ENCODE data around the gene MESP1.

The MESP1 gene

DNA sequence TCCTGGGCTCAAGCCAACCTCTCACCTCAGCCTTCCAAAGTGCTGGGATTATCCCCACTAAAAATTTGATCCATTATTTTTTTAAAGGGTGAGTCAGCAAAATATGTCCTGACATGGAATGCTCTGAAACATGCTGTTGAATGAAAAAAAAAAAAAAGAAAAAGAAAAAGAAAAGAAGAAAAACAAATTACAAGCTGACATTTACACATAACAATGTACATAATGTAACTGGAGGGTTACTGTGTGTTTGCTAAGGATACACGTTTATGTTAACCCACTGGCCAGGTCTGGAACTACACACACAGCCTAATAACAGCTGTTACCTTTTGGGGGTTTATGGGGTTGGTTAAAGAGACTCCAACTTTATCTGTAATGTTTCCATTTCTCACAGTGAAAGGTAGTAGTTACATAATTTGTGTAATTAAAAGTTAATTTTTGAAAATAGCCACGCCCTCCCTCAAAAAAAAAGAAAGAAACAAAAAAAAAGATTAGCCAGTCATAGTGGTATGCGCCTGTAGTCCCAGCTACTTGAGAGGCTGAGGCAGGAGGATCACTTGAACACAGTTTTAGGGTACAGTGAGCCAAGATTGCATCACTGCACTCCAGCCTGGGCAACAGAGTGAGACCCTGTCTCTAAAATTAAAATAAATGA lies 22.0 kb upstream of the MESP1 start:
- H3K9me3 ChIP-seq (ENCODE audit: control insufficient read depth in 1 of 2, low read length in 2 of 2), result no peaks in the 10 kb centered on the region
- H3K9ac ChIP-seq (ENCODE audit: low read depth in 1 of 2, low read length in 2 of 2), result no peak overlapping the region
- H3K4me3 ChIP-seq (ENCODE audit: low read depth in 1 of 2, low read length in 2 of 2), result no peak overlapping the region
- peaks cover 5 to 11% of the 10 kb centered on the region in 2 donors for H3K4me1 ChIP-seq (ENCODE audit: control insufficient read depth in 1 of 2, insufficient read depth in 2 of 2, low read length in 2 of 2)
- no peaks in the 10 kb centered on the region for H3K36me3 ChIP-seq (ENCODE audit: control insufficient read depth in 1 of 2, insufficient read depth in 2 of 2, low read length in 2 of 2)
- no peak overlapping the region for H3K27ac ChIP-seq (ENCODE audit: low read depth, low read length)
- no peaks in the 10 kb centered on the region for H3K27me3 ChIP-seq (ENCODE audit: control insufficient read depth in 1 of 2, insufficient read depth in 2 of 2, low read length in 2 of 2)

GRCh38 chr15:89770041-89770440 lies 19.0 kb upstream of the MESP1 start:
- H3K9me3 ChIP-seq (ENCODE audit: control insufficient read depth in 1 of 2, low read length in 2 of 2), result no peaks in the 10 kb centered on the region
- no peak overlapping the region for H3K27ac ChIP-seq (ENCODE audit: low read depth, low read length)

GRCh38 chr15:89769366-89769765 lies 18.3 kb upstream of the MESP1 start:
- no peak overlapping the region for H3K4me3 ChIP-seq (ENCODE audit: low read depth in 1 of 2, low read length in 2 of 2)
- H3K9ac ChIP-seq (ENCODE audit: low read depth in 1 of 2, low read length in 2 of 2), result no peak overlapping the region
- H3K36me3 ChIP-seq (ENCODE audit: control insufficient read depth in 1 of 2, insufficient read depth in 2 of 2, low read length in 2 of 2), result no peaks in the 10 kb centered on the region
- no peak overlapping the region for H3K27ac ChIP-seq (ENCODE audit: low read depth, low read length)
- H3K4me1 ChIP-seq (ENCODE audit: control insufficient read depth in 1 of 2, insufficient read depth in 2 of 2, low read length in 2 of 2), result peaks cover 8 to 12% of the 10 kb centered on the region in 2 donors
- no peaks in the 10 kb centered on the region for H3K27me3 ChIP-seq (ENCODE audit: control insufficient read depth in 1 of 2, insufficient read depth in 2 of 2, low read length in 2 of 2)
- no peaks in the 10 kb centered on the region for H3K9me3 ChIP-seq (ENCODE audit: control insufficient read depth in 1 of 2, low read length in 2 of 2)

More at GRCh38 chr15:89770041-89770440, 19.0 kb upstream of the MESP1 start:
- Histone ChIP-seq H3K36me3 (ENCODE audit: control insufficient read depth in 1 of 2, insufficient read depth in 2 of 2, low read length in 2 of 2) (no peaks in the 10 kb centered on the region), H3K4me1 (ENCODE audit: control insufficient read depth in 1 of 2, insufficient read depth in 2 of 2, low read length in 2 of 2) (peaks cover 8 to 12% of the 10 kb centered on the region in 2 donors), H3K4me3 (ENCODE audit: low read depth in 1 of 2, low read length in 2 of 2) (no peak overlapping the region), H3K9ac (ENCODE audit: low read depth in 1 of 2, low read length in 2 of 2) (no peak overlapping the region), H3K27me3 (ENCODE audit: control insufficient read depth in 1 of 2, insufficient read depth in 2 of 2, low read length in 2 of 2) (no peaks in the 10 kb centered on the region)

DNA sequence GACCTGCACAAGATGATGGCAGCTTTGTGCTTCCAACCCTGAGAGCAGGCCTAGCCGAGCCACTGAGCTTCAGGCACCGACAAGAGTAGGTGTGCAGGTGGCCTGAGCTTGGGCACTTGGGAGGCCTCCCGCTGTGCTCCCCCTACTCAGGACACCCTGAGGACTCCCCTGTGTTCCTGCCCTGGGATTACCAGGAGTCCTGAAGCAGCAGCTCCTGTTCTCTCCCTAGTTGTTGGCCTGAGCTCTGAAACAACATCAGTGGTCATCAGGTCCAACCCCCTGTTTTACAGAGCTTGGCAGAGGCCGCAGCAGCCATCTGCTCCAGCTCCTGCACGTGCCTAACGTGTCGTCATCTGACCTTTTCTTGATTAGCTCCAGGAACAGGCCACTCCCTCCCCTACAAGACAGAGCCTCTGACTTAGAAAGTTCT lies 17.0 kb upstream of the MESP1 start:
- Histone ChIP-seq H3K9me3 (ENCODE audit: control insufficient read depth in 1 of 2, low read length in 2 of 2) (no peaks in the 10 kb centered on the region), H3K4me3 (ENCODE audit: low read depth in 1 of 2, low read length in 2 of 2) (no peak overlapping the region), H3K9ac (ENCODE audit: low read depth in 1 of 2, low read length in 2 of 2) (no peak overlapping the region), H3K27ac (ENCODE audit: low read depth, low read length) (no peak overlapping the region), H3K27me3 (ENCODE audit: control insufficient read depth in 1 of 2, insufficient read depth in 2 of 2, low read length in 2 of 2) (no peaks in the 10 kb centered on the region), H3K36me3 (ENCODE audit: control insufficient read depth in 1 of 2, insufficient read depth in 2 of 2, low read length in 2 of 2) (no peaks in the 10 kb centered on the region), H3K4me1 (ENCODE audit: control insufficient read depth in 1 of 2, insufficient read depth in 2 of 2, low read length in 2 of 2) (peaks cover 8 to 12% of the 10 kb centered on the region in 2 donors)

- no peaks in the 10 kb centered on the region for H3K27me3 ChIP-seq (ENCODE audit: control insufficient read depth in 1 of 2, insufficient read depth in 2 of 2, low read length in 2 of 2)
- no peaks in the 10 kb centered on the region for H3K9me3 ChIP-seq (ENCODE audit: control insufficient read depth in 1 of 2, low read length in 2 of 2)
- H3K27ac ChIP-seq (ENCODE audit: low read depth, low read length), result no peak overlapping the region
- peaks cover 9 to 13% of the 10 kb centered on the region in 2 donors for H3K4me1 ChIP-seq (ENCODE audit: control insufficient read depth in 1 of 2, insufficient read depth in 2 of 2, low read length in 2 of 2)
- no peaks in the 10 kb centered on the region for H3K36me3 ChIP-seq (ENCODE audit: control insufficient read depth in 1 of 2, insufficient read depth in 2 of 2, low read length in 2 of 2)
- H3K9ac ChIP-seq (ENCODE audit: low read depth in 1 of 2, low read length in 2 of 2), result no peak overlapping the region
- H3K4me3 ChIP-seq (ENCODE audit: low read depth in 1 of 2, low read length in 2 of 2), result no peak overlapping the region
These were observed 16.4 kb upstream of the MESP1 start for GRCh38 chr15:89767411-89767915.

DNA sequence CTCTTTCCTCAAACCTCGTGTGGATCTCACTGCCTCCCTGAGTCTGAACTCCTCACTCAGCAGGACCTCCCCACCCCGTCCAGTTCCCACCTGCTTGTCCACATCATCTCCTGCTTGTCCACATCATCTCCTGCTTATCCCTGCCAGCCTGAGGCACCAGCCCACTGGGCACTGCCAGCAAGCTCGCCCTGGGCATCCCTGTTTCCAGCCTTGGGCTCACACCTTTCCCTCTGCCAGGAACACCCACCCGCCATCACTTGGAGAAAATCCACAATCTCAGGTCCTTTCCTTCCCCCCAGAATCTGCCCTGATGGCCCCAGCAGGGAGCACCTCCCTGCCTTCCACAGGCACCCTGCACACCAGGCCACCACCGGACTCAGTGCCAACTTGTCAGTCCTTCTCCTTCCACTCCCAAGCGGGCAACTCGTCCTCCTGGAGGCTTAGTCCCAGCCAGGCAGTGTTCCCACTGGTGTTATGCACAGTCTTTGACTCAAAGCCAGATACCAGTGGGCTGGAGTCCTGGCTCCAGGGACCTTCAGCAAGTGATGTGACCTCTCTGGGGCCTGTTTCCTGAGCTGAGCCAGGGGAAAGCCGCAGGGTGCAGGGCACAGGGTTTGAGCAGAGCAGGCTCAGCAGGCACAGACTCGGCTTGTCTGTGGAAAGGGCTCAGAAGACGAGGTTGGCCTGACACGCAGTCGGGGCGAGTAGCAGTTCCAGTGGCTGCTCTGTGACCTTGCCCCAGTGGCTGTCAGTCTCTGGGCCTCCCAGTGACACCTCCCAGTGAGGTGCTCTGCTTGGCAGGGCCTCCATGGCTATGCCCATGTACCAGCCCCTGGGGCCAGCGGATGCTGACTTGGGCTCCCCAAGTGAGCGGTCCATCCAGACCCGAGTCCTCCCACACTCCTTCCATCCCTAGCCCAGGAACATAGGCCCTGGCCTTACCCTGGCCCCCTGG lies 15.6 kb upstream of the MESP1 start:
- Histone ChIP-seq H3K4me1 (ENCODE audit: control insufficient read depth in 1 of 2, insufficient read depth in 2 of 2, low read length in 2 of 2) (peaks cover 16 to 21% of the 10 kb centered on the region in 2 donors), H3K4me3 (ENCODE audit: low read depth in 1 of 2, low read length in 2 of 2) (no peak overlapping the region), H3K27me3 (ENCODE audit: control insufficient read depth in 1 of 2, insufficient read depth in 2 of 2, low read length in 2 of 2) (no peaks in the 10 kb centered on the region), H3K36me3 (ENCODE audit: control insufficient read depth in 1 of 2, insufficient read depth in 2 of 2, low read length in 2 of 2) (no peaks in the 10 kb centered on the region), H3K9me3 (ENCODE audit: control insufficient read depth in 1 of 2, low read length in 2 of 2) (no peaks in the 10 kb centered on the region), H3K27ac (ENCODE audit: low read depth, low read length) (no peak overlapping the region), H3K9ac (ENCODE audit: low read depth in 1 of 2, low read length in 2 of 2) (no peak overlapping the region)

GRCh38 chr15:89765694-89766093 lies 14.6 kb upstream of the MESP1 start:
- H3K27me3 ChIP-seq (ENCODE audit: control insufficient read depth in 1 of 2, insufficient read depth in 2 of 2, low read length in 2 of 2), result no peaks in the 10 kb centered on the region
- no peaks in the 10 kb centered on the region for H3K9me3 ChIP-seq (ENCODE audit: control insufficient read depth in 1 of 2, low read length in 2 of 2)
- no peaks in the 10 kb centered on the region for H3K36me3 ChIP-seq (ENCODE audit: control insufficient read depth in 1 of 2, insufficient read depth in 2 of 2, low read length in 2 of 2)
- peaks cover 26 to 31% of the 10 kb centered on the region in 2 donors for H3K4me1 ChIP-seq (ENCODE audit: control insufficient read depth in 1 of 2, insufficient read depth in 2 of 2, low read length in 2 of 2)
- H3K4me3 ChIP-seq (ENCODE audit: low read depth in 1 of 2, low read length in 2 of 2), result no peak overlapping the region
- no peak overlapping the region for H3K27ac ChIP-seq (ENCODE audit: low read depth, low read length)
- no peak overlapping the region for H3K9ac ChIP-seq (ENCODE audit: low read depth in 1 of 2, low read length in 2 of 2)

DNA sequence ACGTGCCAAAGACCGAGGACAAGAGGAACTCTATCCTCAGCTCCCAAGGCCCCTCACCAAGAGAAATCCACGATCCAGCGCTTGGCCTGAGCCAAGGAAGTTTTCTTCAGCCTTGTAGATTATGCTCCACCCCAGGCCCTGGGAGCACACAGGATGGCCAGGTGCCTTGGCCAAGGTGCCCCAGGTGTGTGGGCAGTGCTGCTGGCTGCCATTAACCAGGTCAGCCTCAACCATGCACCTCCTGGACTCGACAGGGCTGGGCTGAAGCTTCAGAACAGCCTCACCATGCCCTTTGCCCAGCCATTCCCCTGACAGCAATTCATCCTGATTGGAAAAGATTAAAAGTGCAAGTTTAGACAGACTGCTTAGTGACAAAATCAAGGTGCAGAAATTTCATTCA lies 10.9 kb upstream of the MESP1 start:
- Histone ChIP-seq H3K27ac (ENCODE audit: low read depth, low read length) (peak overlapping the region; percentile 2), H3K4me1 (ENCODE audit: control insufficient read depth in 1 of 2, insufficient read depth in 2 of 2, low read length in 2 of 2) (peaks cover 21 to 22% of the 10 kb centered on the region in 2 donors), H3K27me3 (ENCODE audit: control insufficient read depth in 1 of 2, insufficient read depth in 2 of 2, low read length in 2 of 2) (no peaks in the 10 kb centered on the region), H3K9ac (ENCODE audit: low read depth in 1 of 2, low read length in 2 of 2) (peak overlapping the region in 1 of 2 donors; percentile 43), H3K9me3 (ENCODE audit: control insufficient read depth in 1 of 2, low read length in 2 of 2) (no peaks in the 10 kb centered on the region), H3K36me3 (ENCODE audit: control insufficient read depth in 1 of 2, insufficient read depth in 2 of 2, low read length in 2 of 2) (no peaks in the 10 kb centered on the region), H3K4me3 (ENCODE audit: low read depth in 1 of 2, low read length in 2 of 2) (no peak overlapping the region)

- peak overlapping the region in 1 of 2 donors; percentile 26 for H3K9ac ChIP-seq (ENCODE audit: low read depth in 1 of 2, low read length in 2 of 2)
- H3K27me3 ChIP-seq (ENCODE audit: control insufficient read depth in 1 of 2, insufficient read depth in 2 of 2, low read length in 2 of 2), result no peaks in the 10 kb centered on the region
- H3K4me1 ChIP-seq (ENCODE audit: control insufficient read depth in 1 of 2, insufficient read depth in 2 of 2, low read length in 2 of 2), result peaks cover 21 to 22% of the 10 kb centered on the region in 2 donors
- H3K27ac ChIP-seq (ENCODE audit: low read depth, low read length), result no peak overlapping the region
- H3K4me3 ChIP-seq (ENCODE audit: low read depth in 1 of 2, low read length in 2 of 2), result no peak overlapping the region
- H3K36me3 ChIP-seq (ENCODE audit: control insufficient read depth in 1 of 2, insufficient read depth in 2 of 2, low read length in 2 of 2), result no peaks in the 10 kb centered on the region
- no peaks in the 10 kb centered on the region for H3K9me3 ChIP-seq (ENCODE audit: control insufficient read depth in 1 of 2, low read length in 2 of 2)
These were observed 10.2 kb upstream of the MESP1 start for GRCh38 chr15:89761009-89761831.
